BJ (cell line): ENCODE data around the gene SGCB. TPM values are rescaled to one million over a fixed set of nuclear protein-coding genes. Genes with fewer than 3 reads are reported as not detected.

Experiments
- CTCF ChIA-PET: fragments of 350-600 bp; formaldehyde crosslinking; extraction: SDS; loops from one replicate; lab custom pipeline; 2021; ENCODE audit warnings: antibody characterized with exemption, inconsistent platforms; lab: Yijun Ruan, JAX
- POLR2A ChIA-PET: fragments of 300-600 bp; sonication (Branson Sonifier 250); formaldehyde crosslinking; extraction: SDS; loops from one replicate; lab custom pipeline; 2021; ENCODE audit warnings: antibody characterized with exemption; lab: Charles Lee
- DNase-seq: peaks from one replicate; pipeline ENCODE4 v3.0.0-alpha.2; 2011; ENCODE audit warnings: low read depth
- H3K27me3 ChIP-seq: 2 replicates; pipeline ENCODE4 v1.6.0; 2011; ENCODE audit warnings: low read length; ENCODE audit not compliant: control insufficient read depth, insufficient read depth
- H3K36me3 ChIP-seq: 2 replicates; pipeline ENCODE4 v1.5.1; 2011; ENCODE audit warnings: low read length; ENCODE audit not compliant: control insufficient read depth, insufficient read depth
- H3K4me3 ChIP-seq: 2 replicates; pipeline ENCODE4 v1.5.1; 2011; ENCODE audit warnings: low read depth, mild to moderate bottlenecking, control low read depth, low read length
- polyA plus RNA-seq: library from polyadenylated mRNA; depleted of rRNA; stranded (reverse); fragments of >200 nt; gene quantifications from 2 replicates; pipeline ENCODE4 v1.2.3, GENCODE V29; 2011
- TF ChIP-seq, protein P1 (sequence below): IDR thresholded peaks from 2 replicates; pipeline ENCODE4 v1.5.1; 2011; ENCODE audit warnings: low read depth, mild to moderate bottlenecking, control low read depth, inconsistent platforms, low read length, moderate library complexity; ENCODE audit not compliant: insufficient read depth

The SGCB gene
- polyA plus RNA-seq, 1 experiment = 23.3 TPM

DNA sequence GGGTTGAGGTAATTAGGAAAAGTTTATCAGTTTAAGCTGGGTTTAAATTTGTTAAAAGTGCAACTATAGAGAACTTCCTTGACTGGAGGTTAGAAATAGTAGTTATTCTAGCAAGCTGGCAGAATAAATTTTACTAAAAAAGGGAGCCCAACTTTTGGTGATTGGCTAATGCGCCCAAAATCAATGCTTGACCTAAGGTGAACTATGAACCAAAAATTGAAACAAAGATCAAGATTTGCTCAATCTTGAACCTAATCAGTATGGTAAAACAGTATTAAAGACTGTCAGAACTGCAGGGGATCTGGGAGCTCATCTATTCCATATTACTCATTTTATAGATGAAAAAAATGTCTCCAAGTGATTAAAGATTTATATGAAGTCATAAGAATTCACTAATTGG lies 6.9 kb upstream of the SGCB start:
- no peak for DNase-seq
- ChIA-PET POLR2A (no interaction called here), CTCF (no interaction called here)
- no peaks in the 10 kb centered on the region for H3K36me3 ChIP-seq
- TF ChIP-seq, protein P1, sequence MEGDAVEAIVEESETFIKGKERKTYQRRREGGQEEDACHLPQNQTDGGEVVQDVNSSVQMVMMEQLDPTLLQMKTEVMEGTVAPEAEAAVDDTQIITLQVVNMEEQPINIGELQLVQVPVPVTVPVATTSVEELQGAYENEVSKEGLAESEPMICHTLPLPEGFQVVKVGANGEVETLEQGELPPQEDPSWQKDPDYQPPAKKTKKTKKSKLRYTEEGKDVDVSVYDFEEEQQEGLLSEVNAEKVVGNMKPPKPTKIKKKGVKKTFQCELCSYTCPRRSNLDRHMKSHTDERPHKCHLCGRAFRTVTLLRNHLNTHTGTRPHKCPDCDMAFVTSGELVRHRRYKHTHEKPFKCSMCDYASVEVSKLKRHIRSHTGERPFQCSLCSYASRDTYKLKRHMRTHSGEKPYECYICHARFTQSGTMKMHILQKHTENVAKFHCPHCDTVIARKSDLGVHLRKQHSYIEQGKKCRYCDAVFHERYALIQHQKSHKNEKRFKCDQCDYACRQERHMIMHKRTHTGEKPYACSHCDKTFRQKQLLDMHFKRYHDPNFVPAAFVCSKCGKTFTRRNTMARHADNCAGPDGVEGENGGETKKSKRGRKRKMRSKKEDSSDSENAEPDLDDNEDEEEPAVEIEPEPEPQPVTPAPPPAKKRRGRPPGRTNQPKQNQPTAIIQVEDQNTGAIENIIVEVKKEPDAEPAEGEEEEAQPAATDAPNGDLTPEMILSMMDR = no peak
- no peak overlapping the region for H3K4me3 ChIP-seq
- H3K27me3 ChIP-seq = peaks cover 11% of the 10 kb centered on the region

GRCh38 chr4:52037689-52038102 lies 403 bp downstream of the SGCB start:
- ChIA-PET POLR2A (no interaction called here), CTCF (interaction anchor here (0.9 to 3.3 kb wide), 3 partner anchors 12 to 204 kb away, joined by 3 to 15 read pairs (median 3); no protein-coding TSS in a partner anchor)
- Histone ChIP-seq H3K36me3 (no peaks in the 10 kb centered on the region), H3K4me3 (peak overlapping the region; percentile 63), H3K27me3 (peaks cover 9% of the 10 kb centered on the region)
- DNase-seq = no peak
- TF ChIP-seq, protein P1 = no peak

- H3K4me3 ChIP-seq = peak overlapping the region; percentile 63
- peaks cover 7% of the 10 kb centered on the region for H3K27me3 ChIP-seq
- no peaks in the 10 kb centered on the region for H3K36me3 ChIP-seq
- TF ChIP-seq, protein P1 = no peak
- CTCF ChIA-PET = interaction anchor here (0.6 to 3.3 kb wide), 3 partner anchors 11 to 262 kb away, joined by 3 to 15 read pairs (median 3); no protein-coding TSS in a partner anchor
- DNase-seq = no peak
- POLR2A ChIA-PET = no interaction called here
Observed at GRCh38 chr4:52036886-52037530, 1.1 kb downstream of the SGCB start.

- Histone ChIP-seq H3K27me3 (peaks cover 2% of the 10 kb centered on the region; the same call in 1 of the 2 replicates), H3K36me3 (0 out of 2 replicates have a peak, but pooled peaks cover 1% of the 10 kb centered on the region), H3K4me3 (no peak overlapping the region)
- TF ChIP-seq, protein P1 = no peak
- POLR2A ChIA-PET = no interaction called here
- CTCF ChIA-PET = interaction anchor here (3.3 kb wide), 1 partner anchor 9 kb away, joined by 15 read pairs; no protein-coding TSS in a partner anchor
- no peak for DNase-seq
Observed at GRCh38 chr4:52035190-52035589, 2.9 kb downstream of the SGCB start.

- no peak overlapping the region for H3K4me3 ChIP-seq
- no peak for DNase-seq
Observed at GRCh38 chr4:52032005-52032404, 6.1 kb downstream of the SGCB start.

More at GRCh38 chr4:52032005-52032404, 6.1 kb downstream of the SGCB start:
- Histone ChIP-seq H3K36me3 (0 out of 2 replicates have a peak, but pooled peaks cover 1% of the 10 kb centered on the region), H3K27me3 (no peaks in the 10 kb centered on the region)
- TF ChIP-seq, protein P1 = no peak
- POLR2A ChIA-PET = interaction anchor here (0.8 kb wide), 1 partner anchor 20 kb away, joined by 4 read pairs; no protein-coding TSS in a partner anchor
- CTCF ChIA-PET = no interaction called here
